ENCODE results near the gene SLC26A11. TPM values are rescaled to one million over a fixed set of nuclear protein-coding genes. Genes with fewer than 3 reads are reported as not detected.

SLC26A11 gene
- polyA plus RNA-seq, 1 donor (not counting 4 experiments of a cell fraction or from before 2014, with no cell fraction given), result 2.2 TPM

GRCh38 chr17:80272366-80272765 lies 52.1 kb downstream of the SLC26A11 start:
- no peaks in the 10 kb centered on the region for H3K9me3 ChIP-seq (ENCODE audit: control insufficient read depth, low read depth, low read length)
- TF ChIP-seq CTCF (optimal IDR thresholded peaks at IDR 0.05 in 1 of 3, IDR thresholded peaks at IDR 0.05 in 1 of 3, conservative IDR thresholded peaks at IDR 0.05 in 1 of 3; ENCODE audit: extremely low read depth in 1 of 3, insufficient read depth in 2 of 3, low read length in 3 of 3), result no peak
- TF ChIP-seq EZH2 (IDR thresholded peaks at IDR 0.05; ENCODE audit: low read length), result no peak
- no peak for FAIRE-seq

GRCh38 chr17:80274331-80274730 lies 54.1 kb downstream of the SLC26A11 start:
- no peak for FAIRE-seq
- no peaks in the 10 kb centered on the region for H3K79me2 ChIP-seq (ENCODE audit: control insufficient read depth, insufficient read depth, low read length)
- no peaks in the 10 kb centered on the region for H3K27me3 ChIP-seq (ENCODE audit: control insufficient read depth, extremely low read depth, insufficient read depth, low read length)
- H3K4me3 ChIP-seq (ENCODE audit: control insufficient read depth in 2 of 3, extremely low read depth in 1 of 3, insufficient read depth in 2 of 3, low read depth in 1 of 3, low read length in 3 of 3), result no peak overlapping the region
- H3K9me1 ChIP-seq (ENCODE audit: control insufficient read depth, extremely low read depth, insufficient read depth, low read length), result peaks cover 2% of the 10 kb centered on the region
- DNase-seq (ENCODE audit: low read depth, low spot score), result no peak
- dilution Hi-C loops (cut with MboI; ENCODE audit: extremely low pct_ligation_motif_present, low sequenced_read_pairs), result no loop called here
- H2AFZ ChIP-seq (ENCODE audit: control insufficient read depth, low read length), result no peak overlapping the region
- no peak overlapping the region for H3K4me2 ChIP-seq (ENCODE audit: control insufficient read depth, extremely low read depth, insufficient read depth, low read depth, low read length)
- no peak for TF ChIP-seq EZH2 (IDR thresholded peaks at IDR 0.05; ENCODE audit: low read length)
- no peak for TF ChIP-seq CTCF (optimal IDR thresholded peaks at IDR 0.05 in 1 of 3, IDR thresholded peaks at IDR 0.05 in 1 of 3, conservative IDR thresholded peaks at IDR 0.05 in 1 of 3; ENCODE audit: extremely low read depth in 1 of 3, insufficient read depth in 2 of 3, low read length in 3 of 3)
- H3K9ac ChIP-seq (ENCODE audit: control insufficient read depth, extremely low read depth, insufficient read depth, low read length), result no peak overlapping the region
- no peaks in the 10 kb centered on the region for H3K9me3 ChIP-seq (ENCODE audit: control insufficient read depth, low read depth, low read length)
- no peak overlapping the region for H3K27ac ChIP-seq (ENCODE audit: control insufficient read depth, insufficient read depth, low read length)
- peaks cover 0 to 2% of the 10 kb centered on the region in 2 experiments for H3K36me3 ChIP-seq (ENCODE audit: control insufficient read depth in 2 of 2, extremely low read depth in 1 of 2, insufficient read depth in 2 of 2, low read length in 2 of 2)
- H4K20me1 ChIP-seq (ENCODE audit: control insufficient read depth, extremely low read depth, insufficient read depth, low read length), result peaks cover 2% of the 10 kb centered on the region
- H3K4me1 ChIP-seq (ENCODE audit: control insufficient read depth, extremely low read depth, insufficient read depth, low read length), result peaks cover 16% of the 10 kb centered on the region

More at GRCh38 chr17:80272366-80272765, 52.1 kb downstream of the SLC26A11 start:
- no peak for DNase-seq (ENCODE audit: low read depth, low spot score)
- no peak overlapping the region for H3K9ac ChIP-seq (ENCODE audit: control insufficient read depth, extremely low read depth, insufficient read depth, low read length)
- H4K20me1 ChIP-seq (ENCODE audit: control insufficient read depth, extremely low read depth, insufficient read depth, low read length), result peaks cover 2% of the 10 kb centered on the region
- H3K27ac ChIP-seq (ENCODE audit: control insufficient read depth, insufficient read depth, low read length), result no peak overlapping the region
- H3K9me1 ChIP-seq (ENCODE audit: control insufficient read depth, extremely low read depth, insufficient read depth, low read length), result peaks cover 2% of the 10 kb centered on the region
- peaks cover 4 to 11% of the 10 kb centered on the region in 2 experiments for H3K36me3 ChIP-seq (ENCODE audit: control insufficient read depth in 2 of 2, extremely low read depth in 1 of 2, insufficient read depth in 2 of 2, low read length in 2 of 2)
- no peak overlapping the region for H3K4me3 ChIP-seq (ENCODE audit: control insufficient read depth in 2 of 3, extremely low read depth in 1 of 3, insufficient read depth in 2 of 3, low read depth in 1 of 3, low read length in 3 of 3)
- no peaks in the 10 kb centered on the region for H3K79me2 ChIP-seq (ENCODE audit: control insufficient read depth, insufficient read depth, low read length)
- no peak overlapping the region for H3K4me2 ChIP-seq (ENCODE audit: control insufficient read depth, extremely low read depth, insufficient read depth, low read depth, low read length)
- dilution Hi-C loops (cut with MboI; ENCODE audit: extremely low pct_ligation_motif_present, low sequenced_read_pairs), result no loop called here
- no peaks in the 10 kb centered on the region for H3K27me3 ChIP-seq (ENCODE audit: control insufficient read depth, extremely low read depth, insufficient read depth, low read length)
- H2AFZ ChIP-seq (ENCODE audit: control insufficient read depth, low read length), result no peak overlapping the region
- peaks cover 3% of the 10 kb centered on the region for H3K4me1 ChIP-seq (ENCODE audit: control insufficient read depth, extremely low read depth, insufficient read depth, low read length)
